Liver (tissue), 9 donors: ENCODE measurements around the gene UBAP2L. TPM values are rescaled to one million over a fixed set of nuclear protein-coding genes. Genes with fewer than 3 reads are reported as not detected.

Source experiments
- DNase-seq: peaks from one replicate; pipeline ENCODE4 v3.0.0-alpha.2; 2017; ENCODE audit warnings: low spot score
- H3K27ac ChIP-seq, 2 donors: one replicate each; pipeline ENCODE4 v1.7.0; 2013; ENCODE audit warnings: inconsistent platforms in 2 of 2, low read length in 2 of 2, control low read depth in 1 of 2, low read depth in 1 of 2, mild to moderate bottlenecking in 1 of 2
- H3K27me3 ChIP-seq, 4 donors: one replicate each; pipeline versions ENCODE4 v1.6.1 to v1.7.0; 2013; ENCODE audit warnings: low read length in 3 of 4, inconsistent platforms in 1 of 4, mild to moderate bottlenecking in 1 of 4, moderate library complexity in 1 of 4; ENCODE audit not compliant: control insufficient read depth in 4 of 4, insufficient read depth in 4 of 4
- H3K36me3 ChIP-seq, 4 donors: one replicate each; pipeline versions ENCODE4 v1.6.1 to v1.7.0; 2013; ENCODE audit warnings: low read length in 3 of 4, mild to moderate bottlenecking in 3 of 4, low read depth in 1 of 4, moderate library complexity in 1 of 4; ENCODE audit not compliant: control insufficient read depth in 4 of 4, insufficient read depth in 3 of 4
- H3K4me1 ChIP-seq, 4 donors: one replicate each; pipeline versions ENCODE4 v1.6.1 to v1.7.0; 2013; ENCODE audit warnings: low read length in 3 of 4, mild to moderate bottlenecking in 3 of 4, moderate library complexity in 1 of 4; ENCODE audit not compliant: control insufficient read depth in 4 of 4, insufficient read depth in 4 of 4
- H3K4me3 ChIP-seq, 3 donors: one replicate each; pipeline versions ENCODE4 v1.6.1 to v1.7.0; 2013; ENCODE audit warnings: low read length in 3 of 3, control low read depth in 1 of 3, low read depth in 1 of 3, mild to moderate bottlenecking in 1 of 3
- H3K9ac ChIP-seq, 2 donors: one replicate each; pipeline ENCODE4 v1.7.0; 2013; ENCODE audit warnings: low read length in 2 of 2, mild to moderate bottlenecking in 2 of 2, moderate library complexity in 2 of 2, control low read depth in 1 of 2, low read depth in 1 of 2
- H3K9me3 ChIP-seq, 4 donors: one replicate each; pipeline versions ENCODE4 v1.6.1 to v1.7.0; 2013; ENCODE audit warnings: low read length in 3 of 4; ENCODE audit not compliant: control insufficient read depth in 4 of 4
- EGR1 ChIP-seq, 2 donors: IDR thresholded peaks; 2 replicates each; pipeline ENCODE4 v1.6.1; 2016 to 2018; ENCODE audit warnings: antibody characterized with exemption in 2 of 2, low read depth in 2 of 2
- FOXA1 ChIP-seq: IDR thresholded peaks from 2 replicates; pipeline ENCODE4 v1.6.1; 2016; ENCODE audit warnings: antibody characterized with exemption
- FOXA2 ChIP-seq: IDR thresholded peaks from 2 replicates; pipeline ENCODE4 v1.6.1; 2016; ENCODE audit warnings: antibody characterized with exemption
- GABPA ChIP-seq, 2 donors: IDR thresholded peaks in 1 of 2; conservative IDR thresholded peaks in 1 of 2; 2 replicates each; pipeline ENCODE4 v1.6.1; 2016; ENCODE audit warnings: antibody characterized with exemption in 2 of 2, mild to moderate bottlenecking in 1 of 2, moderate library complexity in 1 of 2
- HNF4A ChIP-seq, 2 donors: conservative IDR thresholded peaks; 2 replicates each; pipeline ENCODE4 v1.6.1; 2016; ENCODE audit warnings: antibody characterized with exemption in 2 of 2, mild to moderate bottlenecking in 2 of 2
- HNF4G ChIP-seq: IDR thresholded peaks from 2 replicates; pipeline ENCODE4 v1.6.1; 2016; ENCODE audit warnings: antibody characterized with exemption
- JUND ChIP-seq, 2 donors: IDR thresholded peaks; 2 replicates each; pipeline ENCODE4 v1.6.1; 2016; ENCODE audit warnings: antibody characterized with exemption in 2 of 2
- NR2F2 ChIP-seq: IDR thresholded peaks from 2 replicates; pipeline ENCODE4 v1.6.1; 2016; ENCODE audit warnings: antibody characterized with exemption
- RAD21 ChIP-seq, 2 donors: IDR thresholded peaks; 2 replicates each; pipeline ENCODE4 v1.6.1; 2016; ENCODE audit warnings: antibody characterized with exemption in 2 of 2, mild to moderate bottlenecking in 2 of 2
- RXRA ChIP-seq, 2 donors: IDR thresholded peaks; 2 replicates each; pipeline ENCODE4 v1.6.1; 2017 to 2018; ENCODE audit warnings: antibody characterized with exemption in 2 of 2, mild to moderate bottlenecking in 1 of 2
- SP1 ChIP-seq: IDR thresholded peaks from 2 replicates; pipeline ENCODE4 v1.6.1; 2018; ENCODE audit warnings: antibody characterized with exemption, mild to moderate bottlenecking
- TAF1 ChIP-seq: conservative IDR thresholded peaks from 2 replicates; pipeline ENCODE4 v1.6.1; 2016; ENCODE audit warnings: antibody characterized with exemption, mild to moderate bottlenecking
- YY1 ChIP-seq: IDR thresholded peaks from 2 replicates; pipeline ENCODE4 v1.6.1; 2016; ENCODE audit warnings: antibody characterized with exemption, mild to moderate bottlenecking
- WGBS: extraction: QIAGEN DNeasy Blood & Tissue Kit; methylation state at CpG from one replicate; pipeline ENCODE4 v1.1.7; 2013; 5-methylcytosine and 5-hydroxymethylcytosine counted together
- polyA plus RNA-seq, 2 donors: library from polyadenylated mRNA; stranded (reverse) in 1 of 2; unstranded in 1 of 2; fragments of 200-250 nt in 1 of 2; fragments of >200 nt in 1 of 2; fragmentation: Nextera tagmentation in 1 of 2; extraction: Ambion mirVana in 1 of 2; gene quantifications; one replicate each; pipeline versions ENCODE4 v1.2.1 to v1.2.3, GENCODE V29; 2013 to 2015
- total RNA-seq, 2 donors: library from RNA; depleted of rRNA; stranded (reverse); fragments of >200 nt; gene quantifications; one replicate each; pipeline ENCODE4 v1.2.3, GENCODE V29; 2014
- TF ChIP-seq, protein P1 (sequence below): IDR thresholded peaks from 2 replicates; pipeline ENCODE4 v1.6.1; 2016; ENCODE audit warnings: antibody characterized with exemption
- TF ChIP-seq, protein P2 (sequence below): IDR thresholded peaks from 2 replicates; pipeline ENCODE4 v1.6.1; 2016; ENCODE audit warnings: antibody characterized with exemption
- TF ChIP-seq, protein P3 (sequence below): IDR thresholded peaks from 2 replicates; pipeline ENCODE4 v1.6.1; 2016; ENCODE audit warnings: antibody characterized with exemption, mild to moderate bottlenecking
- TF ChIP-seq, protein P4 (sequence below): IDR thresholded peaks from 2 replicates; pipeline ENCODE4 v1.6.1; 2016; ENCODE audit warnings: antibody characterized with exemption
- TF ChIP-seq, protein P5 (sequence below): fragments of 150-350 bp; IDR thresholded peaks from 2 replicates; pipeline ENCODE4 v1.5.1; 2017; ENCODE audit warnings: improper control_type of control experiment, low read depth, low read length; ENCODE audit not compliant: missing input control
- donor health status: healthy.
- donor health status: healthy.
- donor health status: healthy.
- donor health status: healthy.
- donor health status: healthy.

The UBAP2L gene, protein sequence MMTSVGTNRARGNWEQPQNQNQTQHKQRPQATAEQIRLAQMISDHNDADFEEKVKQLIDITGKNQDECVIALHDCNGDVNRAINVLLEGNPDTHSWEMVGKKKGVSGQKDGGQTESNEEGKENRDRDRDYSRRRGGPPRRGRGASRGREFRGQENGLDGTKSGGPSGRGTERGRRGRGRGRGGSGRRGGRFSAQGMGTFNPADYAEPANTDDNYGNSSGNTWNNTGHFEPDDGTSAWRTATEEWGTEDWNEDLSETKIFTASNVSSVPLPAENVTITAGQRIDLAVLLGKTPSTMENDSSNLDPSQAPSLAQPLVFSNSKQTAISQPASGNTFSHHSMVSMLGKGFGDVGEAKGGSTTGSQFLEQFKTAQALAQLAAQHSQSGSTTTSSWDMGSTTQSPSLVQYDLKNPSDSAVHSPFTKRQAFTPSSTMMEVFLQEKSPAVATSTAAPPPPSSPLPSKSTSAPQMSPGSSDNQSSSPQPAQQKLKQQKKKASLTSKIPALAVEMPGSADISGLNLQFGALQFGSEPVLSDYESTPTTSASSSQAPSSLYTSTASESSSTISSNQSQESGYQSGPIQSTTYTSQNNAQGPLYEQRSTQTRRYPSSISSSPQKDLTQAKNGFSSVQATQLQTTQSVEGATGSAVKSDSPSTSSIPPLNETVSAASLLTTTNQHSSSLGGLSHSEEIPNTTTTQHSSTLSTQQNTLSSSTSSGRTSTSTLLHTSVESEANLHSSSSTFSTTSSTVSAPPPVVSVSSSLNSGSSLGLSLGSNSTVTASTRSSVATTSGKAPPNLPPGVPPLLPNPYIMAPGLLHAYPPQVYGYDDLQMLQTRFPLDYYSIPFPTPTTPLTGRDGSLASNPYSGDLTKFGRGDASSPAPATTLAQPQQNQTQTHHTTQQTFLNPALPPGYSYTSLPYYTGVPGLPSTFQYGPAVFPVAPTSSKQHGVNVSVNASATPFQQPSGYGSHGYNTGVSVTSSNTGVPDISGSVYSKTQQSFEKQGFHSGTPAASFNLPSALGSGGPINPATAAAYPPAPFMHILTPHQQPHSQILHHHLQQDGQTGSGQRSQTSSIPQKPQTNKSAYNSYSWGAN
- total RNA-seq (10 to 100 TPM; 34.2 to 51.0 TPM), polyA plus RNA-seq (10 to 100 TPM; 24.3 to 33.9 TPM)

DNA sequence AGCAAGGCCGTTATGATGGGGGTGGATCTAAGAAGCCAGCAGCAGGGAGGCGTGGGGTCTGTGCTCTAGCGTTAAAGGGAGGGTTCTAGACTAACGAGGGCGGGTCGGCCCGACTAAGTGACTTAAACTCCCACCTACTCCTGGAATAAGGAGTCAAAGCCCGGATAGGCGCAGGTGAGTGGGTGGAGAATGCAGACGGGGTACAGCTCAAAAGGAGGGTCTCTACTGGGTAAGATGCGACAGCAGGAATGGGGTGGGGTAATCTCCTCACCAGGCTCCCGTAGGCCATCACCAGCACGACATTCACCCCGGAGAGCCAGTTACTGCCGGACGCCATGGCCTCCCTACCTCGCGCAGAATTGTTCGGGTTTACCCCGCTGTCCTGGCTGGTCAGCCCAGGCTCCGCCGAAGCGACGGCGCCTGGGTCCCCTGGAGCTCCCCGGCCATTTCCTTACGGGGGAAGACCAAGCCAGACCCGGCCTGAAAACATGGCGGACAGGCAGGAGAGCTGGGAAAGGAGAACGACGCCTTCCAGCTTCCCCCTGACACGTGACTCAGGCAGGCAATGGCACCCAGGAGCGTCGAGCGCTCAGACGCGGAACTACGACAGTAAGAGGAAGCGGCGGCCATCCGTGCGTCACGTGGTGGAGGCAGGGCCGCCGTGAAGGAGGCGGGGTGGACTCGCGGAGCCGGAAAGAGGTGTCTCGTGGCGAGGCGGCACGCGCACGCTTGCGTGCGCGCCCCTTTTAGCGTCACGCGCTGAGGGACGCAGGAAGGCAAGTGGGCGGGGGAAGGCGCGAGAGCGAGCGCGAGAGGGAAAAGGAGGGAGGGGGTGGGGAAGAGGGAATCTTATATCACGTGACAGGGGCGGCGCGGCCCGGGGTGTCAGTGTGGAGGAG lies at the start of gene UBAP2L:
UBAP2L (plus strand) TSS at position 885 of the 899 bp plus-strand sequence. CDS start 4,169 bp downstream, outside the sequence.
- WGBS = under 1% methylated on average over 73 of the region's 73 CpGs
- H3K27ac ChIP-seq = peak within 1 kb of the TSS; percentile 98 to 99
- peaks cover 4 to 34% (median 25%) of the 10 kb centered on the region in 4 donors for H3K4me1 ChIP-seq
- TF ChIP-seq GABPA (IDR thresholded peaks at IDR 0.05 in 1 of 2, conservative IDR thresholded peaks at IDR 0.05 in 1 of 2) (peak in 1 of 2 donors; percentile 92), HNF4G (no peak), YY1 (peak; percentile 100), EGR1 (IDR thresholded peaks at IDR 0.05; ENCODE audit: low read depth in 2 of 2) (peak; percentile 81 to 91), FOXA2 (no peak), JUND (IDR thresholded peaks at IDR 0.05) (peak in 1 of 2 donors; percentile 62), RAD21 (IDR thresholded peaks at IDR 0.05) (peak in 1 of 2 donors; percentile 8), RXRA (IDR thresholded peaks at IDR 0.05) (peak; percentile 28 to 56), FOXA1 (peak; percentile 37), SP1 (peak; percentile 76), NR2F2 (no peak), HNF4A (conservative IDR thresholded peaks at IDR 0.05) (peak in 1 of 2 donors; percentile 49), TAF1 (no peak)
- TF ChIP-seq, protein P1, sequence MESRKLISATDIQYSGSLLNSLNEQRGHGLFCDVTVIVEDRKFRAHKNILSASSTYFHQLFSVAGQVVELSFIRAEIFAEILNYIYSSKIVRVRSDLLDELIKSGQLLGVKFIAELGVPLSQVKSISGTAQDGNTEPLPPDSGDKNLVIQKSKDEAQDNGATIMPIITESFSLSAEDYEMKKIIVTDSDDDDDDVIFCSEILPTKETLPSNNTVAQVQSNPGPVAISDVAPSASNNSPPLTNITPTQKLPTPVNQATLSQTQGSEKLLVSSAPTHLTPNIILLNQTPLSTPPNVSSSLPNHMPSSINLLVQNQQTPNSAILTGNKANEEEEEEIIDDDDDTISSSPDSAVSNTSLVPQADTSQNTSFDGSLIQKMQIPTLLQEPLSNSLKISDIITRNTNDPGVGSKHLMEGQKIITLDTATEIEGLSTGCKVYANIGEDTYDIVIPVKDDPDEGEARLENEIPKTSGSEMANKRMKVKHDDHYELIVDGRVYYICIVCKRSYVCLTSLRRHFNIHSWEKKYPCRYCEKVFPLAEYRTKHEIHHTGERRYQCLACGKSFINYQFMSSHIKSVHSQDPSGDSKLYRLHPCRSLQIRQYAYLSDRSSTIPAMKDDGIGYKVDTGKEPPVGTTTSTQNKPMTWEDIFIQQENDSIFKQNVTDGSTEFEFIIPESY = peak; percentile 89
- TF ChIP-seq, protein P2, sequence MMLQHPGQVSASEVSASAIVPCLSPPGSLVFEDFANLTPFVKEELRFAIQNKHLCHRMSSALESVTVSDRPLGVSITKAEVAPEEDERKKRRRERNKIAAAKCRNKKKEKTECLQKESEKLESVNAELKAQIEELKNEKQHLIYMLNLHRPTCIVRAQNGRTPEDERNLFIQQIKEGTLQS = no peak
- TF ChIP-seq, protein P3, sequence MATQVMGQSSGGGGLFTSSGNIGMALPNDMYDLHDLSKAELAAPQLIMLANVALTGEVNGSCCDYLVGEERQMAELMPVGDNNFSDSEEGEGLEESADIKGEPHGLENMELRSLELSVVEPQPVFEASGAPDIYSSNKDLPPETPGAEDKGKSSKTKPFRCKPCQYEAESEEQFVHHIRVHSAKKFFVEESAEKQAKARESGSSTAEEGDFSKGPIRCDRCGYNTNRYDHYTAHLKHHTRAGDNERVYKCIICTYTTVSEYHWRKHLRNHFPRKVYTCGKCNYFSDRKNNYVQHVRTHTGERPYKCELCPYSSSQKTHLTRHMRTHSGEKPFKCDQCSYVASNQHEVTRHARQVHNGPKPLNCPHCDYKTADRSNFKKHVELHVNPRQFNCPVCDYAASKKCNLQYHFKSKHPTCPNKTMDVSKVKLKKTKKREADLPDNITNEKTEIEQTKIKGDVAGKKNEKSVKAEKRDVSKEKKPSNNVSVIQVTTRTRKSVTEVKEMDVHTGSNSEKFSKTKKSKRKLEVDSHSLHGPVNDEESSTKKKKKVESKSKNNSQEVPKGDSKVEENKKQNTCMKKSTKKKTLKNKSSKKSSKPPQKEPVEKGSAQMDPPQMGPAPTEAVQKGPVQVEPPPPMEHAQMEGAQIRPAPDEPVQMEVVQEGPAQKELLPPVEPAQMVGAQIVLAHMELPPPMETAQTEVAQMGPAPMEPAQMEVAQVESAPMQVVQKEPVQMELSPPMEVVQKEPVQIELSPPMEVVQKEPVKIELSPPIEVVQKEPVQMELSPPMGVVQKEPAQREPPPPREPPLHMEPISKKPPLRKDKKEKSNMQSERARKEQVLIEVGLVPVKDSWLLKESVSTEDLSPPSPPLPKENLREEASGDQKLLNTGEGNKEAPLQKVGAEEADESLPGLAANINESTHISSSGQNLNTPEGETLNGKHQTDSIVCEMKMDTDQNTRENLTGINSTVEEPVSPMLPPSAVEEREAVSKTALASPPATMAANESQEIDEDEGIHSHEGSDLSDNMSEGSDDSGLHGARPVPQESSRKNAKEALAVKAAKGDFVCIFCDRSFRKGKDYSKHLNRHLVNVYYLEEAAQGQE = peak; percentile 87
- TF ChIP-seq, protein P4, sequence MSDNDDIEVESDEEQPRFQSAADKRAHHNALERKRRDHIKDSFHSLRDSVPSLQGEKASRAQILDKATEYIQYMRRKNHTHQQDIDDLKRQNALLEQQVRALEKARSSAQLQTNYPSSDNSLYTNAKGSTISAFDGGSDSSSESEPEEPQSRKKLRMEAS = peak; percentile 98
- TF ChIP-seq, protein P5, sequence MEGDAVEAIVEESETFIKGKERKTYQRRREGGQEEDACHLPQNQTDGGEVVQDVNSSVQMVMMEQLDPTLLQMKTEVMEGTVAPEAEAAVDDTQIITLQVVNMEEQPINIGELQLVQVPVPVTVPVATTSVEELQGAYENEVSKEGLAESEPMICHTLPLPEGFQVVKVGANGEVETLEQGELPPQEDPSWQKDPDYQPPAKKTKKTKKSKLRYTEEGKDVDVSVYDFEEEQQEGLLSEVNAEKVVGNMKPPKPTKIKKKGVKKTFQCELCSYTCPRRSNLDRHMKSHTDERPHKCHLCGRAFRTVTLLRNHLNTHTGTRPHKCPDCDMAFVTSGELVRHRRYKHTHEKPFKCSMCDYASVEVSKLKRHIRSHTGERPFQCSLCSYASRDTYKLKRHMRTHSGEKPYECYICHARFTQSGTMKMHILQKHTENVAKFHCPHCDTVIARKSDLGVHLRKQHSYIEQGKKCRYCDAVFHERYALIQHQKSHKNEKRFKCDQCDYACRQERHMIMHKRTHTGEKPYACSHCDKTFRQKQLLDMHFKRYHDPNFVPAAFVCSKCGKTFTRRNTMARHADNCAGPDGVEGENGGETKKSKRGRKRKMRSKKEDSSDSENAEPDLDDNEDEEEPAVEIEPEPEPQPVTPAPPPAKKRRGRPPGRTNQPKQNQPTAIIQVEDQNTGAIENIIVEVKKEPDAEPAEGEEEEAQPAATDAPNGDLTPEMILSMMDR = no peak
- H3K27me3 ChIP-seq = no peaks in the 10 kb centered on the region
- no peaks in the 10 kb centered on the region for H3K9me3 ChIP-seq
- peaks cover 2 to 4% (median 4%) of the 10 kb centered on the region in 4 donors for H3K36me3 ChIP-seq
- peak; percentile 98 for DNase-seq
- peak within 1 kb of the TSS; percentile 87 to 99 (median 99) for H3K4me3 ChIP-seq
- H3K9ac ChIP-seq = peak within 1 kb of the TSS; percentile 97 to 99
